Measurements from ENCODE around the gene AUTS2.

Gene AUTS2

DNA sequence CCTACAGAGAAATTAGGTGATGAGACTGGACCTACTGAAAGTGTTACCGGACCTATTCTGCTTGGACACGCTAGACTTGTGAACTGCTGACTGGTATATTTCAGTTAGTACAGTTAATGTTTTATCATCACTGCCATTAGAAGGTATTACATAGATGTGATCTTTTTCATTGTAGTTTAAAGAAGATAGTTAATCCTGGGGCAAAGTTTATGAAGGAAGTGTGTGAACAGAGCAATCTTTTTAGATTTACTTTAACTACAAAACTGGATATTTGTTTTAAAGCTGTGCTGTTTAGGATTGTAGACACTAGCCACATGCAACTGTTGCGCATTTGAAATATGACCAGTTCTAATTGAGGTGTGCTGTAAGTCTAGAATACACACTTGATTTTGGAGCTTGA is 446.7 kb downstream of the AUTS2 start:
- no peak overlapping the region for H3K4me3 Mint-ChIP-seq
- no peaks in the 10 kb centered on the region for H3K9me3 Mint-ChIP-seq
- no peaks in the 10 kb centered on the region for H3K27me3 Mint-ChIP-seq (ENCODE audit: low read depth)

GRCh38 chr7:70047384-70047783 is 449.1 kb downstream of the AUTS2 start:
- TF ChIP-seq, protein P1, sequence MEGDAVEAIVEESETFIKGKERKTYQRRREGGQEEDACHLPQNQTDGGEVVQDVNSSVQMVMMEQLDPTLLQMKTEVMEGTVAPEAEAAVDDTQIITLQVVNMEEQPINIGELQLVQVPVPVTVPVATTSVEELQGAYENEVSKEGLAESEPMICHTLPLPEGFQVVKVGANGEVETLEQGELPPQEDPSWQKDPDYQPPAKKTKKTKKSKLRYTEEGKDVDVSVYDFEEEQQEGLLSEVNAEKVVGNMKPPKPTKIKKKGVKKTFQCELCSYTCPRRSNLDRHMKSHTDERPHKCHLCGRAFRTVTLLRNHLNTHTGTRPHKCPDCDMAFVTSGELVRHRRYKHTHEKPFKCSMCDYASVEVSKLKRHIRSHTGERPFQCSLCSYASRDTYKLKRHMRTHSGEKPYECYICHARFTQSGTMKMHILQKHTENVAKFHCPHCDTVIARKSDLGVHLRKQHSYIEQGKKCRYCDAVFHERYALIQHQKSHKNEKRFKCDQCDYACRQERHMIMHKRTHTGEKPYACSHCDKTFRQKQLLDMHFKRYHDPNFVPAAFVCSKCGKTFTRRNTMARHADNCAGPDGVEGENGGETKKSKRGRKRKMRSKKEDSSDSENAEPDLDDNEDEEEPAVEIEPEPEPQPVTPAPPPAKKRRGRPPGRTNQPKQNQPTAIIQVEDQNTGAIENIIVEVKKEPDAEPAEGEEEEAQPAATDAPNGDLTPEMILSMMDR (IDR thresholded peaks at IDR 0.05; ENCODE audit: unreplicated experiment in 3 of 3): no peak
- peaks cover 35% of the 10 kb centered on the region for H3K4me1 Mint-ChIP-seq
- H3K9me3 Mint-ChIP-seq: no peaks in the 10 kb centered on the region
- H3K36me3 Mint-ChIP-seq (ENCODE audit: low read depth): no peaks in the 10 kb centered on the region
- no peaks in the 10 kb centered on the region for H3K27me3 Mint-ChIP-seq (ENCODE audit: low read depth)
- H3K4me3 Mint-ChIP-seq: no peak overlapping the region
- H3K27ac Mint-ChIP-seq: no peak overlapping the region

More for the DNA sequence above, 446.7 kb downstream of the AUTS2 start:
- Mint-ChIP-seq H3K36me3 (ENCODE audit: low read depth) (no peaks in the 10 kb centered on the region), H3K27ac (peak overlapping the region in 2 of 3 experiments; percentile 23 to 65), H3K4me1 (peaks cover 38% of the 10 kb centered on the region)
- TF ChIP-seq, protein P1 (IDR thresholded peaks at IDR 0.05; ENCODE audit: unreplicated experiment in 3 of 3): no peak

- H3K4me1 Mint-ChIP-seq: peaks cover 29% of the 10 kb centered on the region
- no peaks in the 10 kb centered on the region for H3K9me3 Mint-ChIP-seq
- H3K4me3 Mint-ChIP-seq: no peak overlapping the region
- H3K27me3 Mint-ChIP-seq (ENCODE audit: low read depth): no peaks in the 10 kb centered on the region
- H3K27ac Mint-ChIP-seq: no peak overlapping the region
- TF ChIP-seq, protein P1 (IDR thresholded peaks at IDR 0.05; ENCODE audit: unreplicated experiment in 3 of 3): no peak
- H3K36me3 Mint-ChIP-seq (ENCODE audit: low read depth): no peaks in the 10 kb centered on the region
Measured at GRCh38 chr7:70047891-70048448, 449.7 kb downstream of the AUTS2 start.

DNA sequence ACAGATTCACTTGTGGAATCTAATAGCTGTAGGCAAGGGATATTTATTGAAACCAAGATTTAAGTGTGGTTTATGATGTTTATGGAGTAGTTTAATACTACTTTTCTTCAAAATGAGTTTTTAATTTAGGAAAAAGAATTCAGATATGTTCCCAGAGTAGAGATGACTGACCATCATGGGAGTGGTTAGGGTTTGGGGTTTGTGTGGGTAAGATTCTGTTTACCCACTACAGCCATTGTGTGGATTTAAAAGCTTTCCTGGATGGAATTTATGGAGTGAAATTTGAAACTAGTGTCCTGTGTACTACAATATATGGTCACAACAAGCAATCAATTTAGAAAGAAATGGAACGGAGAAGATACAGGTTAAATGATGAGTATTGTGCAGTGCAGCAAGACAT is 453.5 kb downstream of the AUTS2 start:
- peaks cover 11% of the 10 kb centered on the region for H3K4me1 Mint-ChIP-seq
- H3K9me3 Mint-ChIP-seq: no peaks in the 10 kb centered on the region
- H3K36me3 Mint-ChIP-seq (ENCODE audit: low read depth): no peaks in the 10 kb centered on the region
- TF ChIP-seq, protein P1 (IDR thresholded peaks at IDR 0.05; ENCODE audit: unreplicated experiment in 3 of 3): no peak
- H3K27me3 Mint-ChIP-seq (ENCODE audit: low read depth): no peaks in the 10 kb centered on the region
- H3K27ac Mint-ChIP-seq: no peak overlapping the region
- H3K4me3 Mint-ChIP-seq: no peak overlapping the region

DNA sequence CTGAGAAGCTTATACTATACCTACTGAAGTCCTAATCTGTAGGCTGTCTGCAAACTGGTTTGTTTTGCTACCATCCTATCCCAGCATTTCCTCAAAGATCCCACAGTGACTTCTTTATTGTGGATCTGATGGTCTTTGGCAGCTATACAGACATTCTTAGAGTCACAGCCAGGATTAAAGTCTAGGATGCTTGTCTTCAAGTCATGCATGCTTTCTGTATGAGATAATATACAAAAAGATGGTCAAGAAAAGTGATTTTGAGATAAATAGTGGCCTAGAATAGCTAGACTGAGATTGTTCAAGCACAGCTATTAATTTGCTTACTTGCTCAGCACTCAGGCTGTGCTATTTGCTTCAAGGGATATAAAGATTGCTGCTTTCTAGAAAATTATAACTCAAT is 454.4 kb downstream of the AUTS2 start:
- Mint-ChIP-seq H3K36me3 (ENCODE audit: low read depth) (no peaks in the 10 kb centered on the region), H3K4me1 (peaks cover 14% of the 10 kb centered on the region), H3K4me3 (no peak overlapping the region), H3K9me3 (no peaks in the 10 kb centered on the region), H3K27me3 (ENCODE audit: low read depth) (no peaks in the 10 kb centered on the region), H3K27ac (no peak overlapping the region)
- TF ChIP-seq, protein P1 (IDR thresholded peaks at IDR 0.05; ENCODE audit: unreplicated experiment in 3 of 3): no peak

GRCh38 chr7:70053421-70053820 is 455.1 kb downstream of the AUTS2 start:
- H3K4me1 Mint-ChIP-seq: peaks cover 11% of the 10 kb centered on the region
- H3K4me3 Mint-ChIP-seq: no peak overlapping the region
- H3K27ac Mint-ChIP-seq: no peak overlapping the region

More at GRCh38 chr7:70053421-70053820, 455.1 kb downstream of the AUTS2 start:
- H3K9me3 Mint-ChIP-seq: no peaks in the 10 kb centered on the region
- no peaks in the 10 kb centered on the region for H3K36me3 Mint-ChIP-seq (ENCODE audit: low read depth)
- H3K27me3 Mint-ChIP-seq (ENCODE audit: low read depth): no peaks in the 10 kb centered on the region
- TF ChIP-seq, protein P1 (IDR thresholded peaks at IDR 0.05; ENCODE audit: unreplicated experiment in 3 of 3): no peak
